K562 (cell line): Measurements from ENCODE around the gene CDH12.

Experiments used
- EP300 ChIP-seq: IDR thresholded peaks from 2 replicates; pipeline ENCODE4 v1.6.1; 2012; ENCODE audit warnings: low read length, improper control_type of control experiment
- NR2C1 ChIP-seq, 2 experiments: fragments of 450-650 bp; IDR thresholded peaks; 2 replicates each; pipeline ENCODE4 v1.6.1; 2017; ENCODE audit warnings: mild to moderate bottlenecking in 2 of 2, antibody characterized with exemption in 1 of 2, inconsistent platforms in 1 of 2, missing compliant biosample characterization in 1 of 2, missing genetic modification characterization in 1 of 2
- TAF1 ChIP-seq: IDR thresholded peaks from 2 replicates; pipeline ENCODE4 v1.6.1; 2011; ENCODE audit warnings: mild to moderate bottlenecking, low read length, moderate library complexity; ENCODE audit not compliant: insufficient read depth, control insufficient read depth, severe bottlenecking; ENCODE audit errors: extremely low read depth
- TF ChIP-seq, protein P1 (sequence below), 2 experiments: fragments of 450-650 bp; IDR thresholded peaks; 2 replicates each; pipeline ENCODE4 v1.6.1; 2018; ENCODE audit warnings: mild to moderate bottlenecking in 2 of 2, low read depth in 1 of 2; ENCODE audit not compliant: partially characterized antibody in 2 of 2

DNA sequence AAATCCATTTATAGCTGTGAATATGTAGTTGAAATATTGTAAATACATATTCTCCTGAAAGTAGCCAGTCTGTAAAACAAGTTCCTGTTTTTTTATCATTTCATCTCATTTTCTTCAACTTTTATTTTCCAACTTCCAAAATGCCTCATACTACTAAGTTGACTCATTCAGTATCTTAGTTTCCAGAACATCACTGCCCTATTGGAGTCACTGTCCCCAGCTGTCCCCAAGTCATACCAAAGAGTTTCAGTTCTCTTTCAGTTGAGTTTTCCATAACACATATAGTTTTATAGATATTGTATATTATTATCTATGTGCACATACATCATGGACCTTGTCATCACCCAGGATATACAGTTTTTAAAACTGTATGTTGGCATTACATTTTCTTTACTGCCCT lies 261.7 kb downstream of the CDH12 start:
- no peak for TF ChIP-seq NR2C1 (IDR thresholded peaks at IDR 0.05)
- TF ChIP-seq NR2C1 (tag; IDR thresholded peaks at IDR 0.05) = no peak
- TF ChIP-seq, protein P1, sequence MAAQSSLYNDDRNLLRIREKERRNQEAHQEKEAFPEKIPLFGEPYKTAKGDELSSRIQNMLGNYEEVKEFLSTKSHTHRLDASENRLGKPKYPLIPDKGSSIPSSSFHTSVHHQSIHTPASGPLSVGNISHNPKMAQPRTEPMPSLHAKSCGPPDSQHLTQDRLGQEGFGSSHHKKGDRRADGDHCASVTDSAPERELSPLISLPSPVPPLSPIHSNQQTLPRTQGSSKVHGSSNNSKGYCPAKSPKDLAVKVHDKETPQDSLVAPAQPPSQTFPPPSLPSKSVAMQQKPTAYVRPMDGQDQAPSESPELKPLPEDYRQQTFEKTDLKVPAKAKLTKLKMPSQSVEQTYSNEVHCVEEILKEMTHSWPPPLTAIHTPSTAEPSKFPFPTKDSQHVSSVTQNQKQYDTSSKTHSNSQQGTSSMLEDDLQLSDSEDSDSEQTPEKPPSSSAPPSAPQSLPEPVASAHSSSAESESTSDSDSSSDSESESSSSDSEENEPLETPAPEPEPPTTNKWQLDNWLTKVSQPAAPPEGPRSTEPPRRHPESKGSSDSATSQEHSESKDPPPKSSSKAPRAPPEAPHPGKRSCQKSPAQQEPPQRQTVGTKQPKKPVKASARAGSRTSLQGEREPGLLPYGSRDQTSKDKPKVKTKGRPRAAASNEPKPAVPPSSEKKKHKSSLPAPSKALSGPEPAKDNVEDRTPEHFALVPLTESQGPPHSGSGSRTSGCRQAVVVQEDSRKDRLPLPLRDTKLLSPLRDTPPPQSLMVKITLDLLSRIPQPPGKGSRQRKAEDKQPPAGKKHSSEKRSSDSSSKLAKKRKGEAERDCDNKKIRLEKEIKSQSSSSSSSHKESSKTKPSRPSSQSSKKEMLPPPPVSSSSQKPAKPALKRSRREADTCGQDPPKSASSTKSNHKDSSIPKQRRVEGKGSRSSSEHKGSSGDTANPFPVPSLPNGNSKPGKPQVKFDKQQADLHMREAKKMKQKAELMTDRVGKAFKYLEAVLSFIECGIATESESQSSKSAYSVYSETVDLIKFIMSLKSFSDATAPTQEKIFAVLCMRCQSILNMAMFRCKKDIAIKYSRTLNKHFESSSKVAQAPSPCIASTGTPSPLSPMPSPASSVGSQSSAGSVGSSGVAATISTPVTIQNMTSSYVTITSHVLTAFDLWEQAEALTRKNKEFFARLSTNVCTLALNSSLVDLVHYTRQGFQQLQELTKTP (IDR thresholded peaks at IDR 0.05; ENCODE audit: low read depth in 1 of 2, partially characterized antibody in 2 of 2) = no peak
- no peak for TF ChIP-seq EP300
- no peak for TF ChIP-seq TAF1
